Sigmoid colon (tissue), 7 donors: Measurements from ENCODE around the gene IQSEC2. TPM values are rescaled to one million over a fixed set of nuclear protein-coding genes. Genes with fewer than 3 reads are reported as not detected.

Experiments used
- DNase-seq: peaks from one replicate; pipeline ENCODE4 v3.0.0-alpha.2; 2019
- H3K27ac ChIP-seq, 4 donors: fragments of 200-600 bp; sonication (generic); one replicate each; pipeline ENCODE4 v1.5.1; 2016 to 2019; ENCODE audit warnings: mild to moderate bottlenecking in 1 of 4
- H3K27me3 ChIP-seq, 3 donors: fragments of 200-600 bp; sonication (generic); one replicate each; pipeline ENCODE4 v1.5.1; 2019; ENCODE audit warnings: mild to moderate bottlenecking in 1 of 3
- H3K36me3 ChIP-seq, 4 donors: fragments of 200-600 bp; sonication (generic); one replicate each; pipeline ENCODE4 v1.5.1; 2016 to 2019
- H3K4me1 ChIP-seq, 4 donors: fragments of 200-600 bp; sonication (generic); one replicate each; pipeline ENCODE4 v1.5.1; 2017 to 2019
- H3K4me3 ChIP-seq, 4 donors: fragments of 200-600 bp; sonication (generic); one replicate each; pipeline ENCODE4 v1.5.1; 2017 to 2019; ENCODE audit warnings: mild to moderate bottlenecking in 2 of 4, moderate library complexity in 1 of 4
- H3K9me3 ChIP-seq, 4 donors: fragments of 200-600 bp in 3 of 4; sonication (generic) in 3 of 4; one replicate each; pipeline versions ENCODE4 v1.5.1 to v1.6.1; 2013 to 2019
- EP300 ChIP-seq, 4 donors: sonication (generic); formaldehyde crosslinking; IDR thresholded peaks; one replicate each; pipeline ENCODE4 v1.6.1; 2017; ENCODE audit warnings: antibody characterized with exemption in 4 of 4
- POLR2A ChIP-seq, 2 donors: fragments of 450-650 bp; IDR thresholded peaks; one replicate each; pipeline ENCODE4 v1.6.1; 2016; ENCODE audit warnings: antibody characterized with exemption in 2 of 2, mild to moderate bottlenecking in 2 of 2, moderate library complexity in 2 of 2
- POLR2AphosphoS5 ChIP-seq, 4 donors: sonication (generic); formaldehyde crosslinking; IDR thresholded peaks; one replicate each; pipeline ENCODE4 v1.6.1; 2017; ENCODE audit warnings: antibody characterized with exemption in 4 of 4
- whole genome bisulfite sequencing, 2 donors: extraction: QIAGEN DNeasy Blood & Tissue Kit; methylation state at CpG; one replicate each; pipeline ENCODE4 v1.1.7; 2013; 5-methylcytosine and 5-hydroxymethylcytosine counted together
- intact Hi-C: fragments of 100-400 bp; cut with DNase I; formaldehyde crosslinking; loops from one replicate; pipeline ENCODE4 v1.15.1; 2023
- polyA plus RNA-seq, 3 donors: library from polyadenylated mRNA; stranded (reverse); fragments of 200-250 nt; gene quantifications; one replicate each; pipeline ENCODE4 v1.2.3, GENCODE V29; 2013
- total RNA-seq, 4 donors: library from RNA; depleted of rRNA; stranded (reverse); fragments of >200 nt; gene quantifications; one replicate each; pipeline ENCODE4 v1.1.0, GENCODE V29; 2016
- TF ChIP-seq, protein P1 (sequence below), 4 experiments: fragments of 450-650 bp in 3 of 4; fragments of 200-600 bp in 1 of 4; IDR thresholded peaks; one replicate each; pipeline ENCODE4 v1.5.1; 2016 to 2019; ENCODE audit warnings: antibody characterized with exemption in 4 of 4, mild to moderate bottlenecking in 3 of 4, moderate library complexity in 2 of 4
- donor health status: healthy with polysubstance abuse.
- donor health status: Bipolar disorder and iron deficiency.
- donor health status: healthy.

The IQSEC2 gene
- total and polyA plus RNA-seq, 7 donors, result 13.6 to 27.5 (median 19.7) TPM

DNA sequence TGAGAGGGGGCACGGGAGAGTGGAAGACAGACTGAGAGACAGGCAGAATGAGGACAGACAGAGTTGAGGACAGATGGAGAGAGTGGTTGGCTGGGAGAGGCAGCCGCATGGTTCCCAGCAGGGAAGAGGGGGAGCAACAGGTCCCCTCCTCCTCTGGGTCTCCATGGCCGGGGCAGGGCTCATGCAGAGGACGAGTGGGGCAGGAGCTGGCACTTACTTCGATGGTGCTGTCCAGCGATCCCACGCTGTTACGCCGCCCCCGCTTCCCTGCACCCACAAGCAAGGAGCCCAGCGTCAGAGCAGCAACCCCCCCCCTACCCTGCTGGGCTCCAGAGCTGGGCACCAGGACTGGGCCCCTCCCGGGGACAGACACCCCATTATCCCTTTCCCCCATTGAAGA, 45.8 kb downstream of the IQSEC2 start:
- Histone ChIP-seq H3K9me3 (no peaks in the 10 kb centered on the region), H3K27ac (no peak overlapping the region), H3K4me1 (no peaks in the 10 kb centered on the region), H3K27me3 (no peaks in the 10 kb centered on the region), H3K36me3 (peaks cover 0 to 22% (median 0%) of the 10 kb centered on the region in 4 donors), H3K4me3 (no peak overlapping the region)
- intact Hi-C loops, result no loop called here
- TF ChIP-seq EP300 (IDR thresholded peaks at IDR 0.05) (no peak), POLR2AphosphoS5 (IDR thresholded peaks at IDR 0.05) (no peak), POLR2A (IDR thresholded peaks at IDR 0.05) (no peak)
- TF ChIP-seq, protein P1, sequence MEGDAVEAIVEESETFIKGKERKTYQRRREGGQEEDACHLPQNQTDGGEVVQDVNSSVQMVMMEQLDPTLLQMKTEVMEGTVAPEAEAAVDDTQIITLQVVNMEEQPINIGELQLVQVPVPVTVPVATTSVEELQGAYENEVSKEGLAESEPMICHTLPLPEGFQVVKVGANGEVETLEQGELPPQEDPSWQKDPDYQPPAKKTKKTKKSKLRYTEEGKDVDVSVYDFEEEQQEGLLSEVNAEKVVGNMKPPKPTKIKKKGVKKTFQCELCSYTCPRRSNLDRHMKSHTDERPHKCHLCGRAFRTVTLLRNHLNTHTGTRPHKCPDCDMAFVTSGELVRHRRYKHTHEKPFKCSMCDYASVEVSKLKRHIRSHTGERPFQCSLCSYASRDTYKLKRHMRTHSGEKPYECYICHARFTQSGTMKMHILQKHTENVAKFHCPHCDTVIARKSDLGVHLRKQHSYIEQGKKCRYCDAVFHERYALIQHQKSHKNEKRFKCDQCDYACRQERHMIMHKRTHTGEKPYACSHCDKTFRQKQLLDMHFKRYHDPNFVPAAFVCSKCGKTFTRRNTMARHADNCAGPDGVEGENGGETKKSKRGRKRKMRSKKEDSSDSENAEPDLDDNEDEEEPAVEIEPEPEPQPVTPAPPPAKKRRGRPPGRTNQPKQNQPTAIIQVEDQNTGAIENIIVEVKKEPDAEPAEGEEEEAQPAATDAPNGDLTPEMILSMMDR (IDR thresholded peaks at IDR 0.05), result no peak
- DNase-seq, result no peak
- 88 to 91% methylated on average over 12 of the region's 12 CpGs for WGBS, 2 donors

DNA sequence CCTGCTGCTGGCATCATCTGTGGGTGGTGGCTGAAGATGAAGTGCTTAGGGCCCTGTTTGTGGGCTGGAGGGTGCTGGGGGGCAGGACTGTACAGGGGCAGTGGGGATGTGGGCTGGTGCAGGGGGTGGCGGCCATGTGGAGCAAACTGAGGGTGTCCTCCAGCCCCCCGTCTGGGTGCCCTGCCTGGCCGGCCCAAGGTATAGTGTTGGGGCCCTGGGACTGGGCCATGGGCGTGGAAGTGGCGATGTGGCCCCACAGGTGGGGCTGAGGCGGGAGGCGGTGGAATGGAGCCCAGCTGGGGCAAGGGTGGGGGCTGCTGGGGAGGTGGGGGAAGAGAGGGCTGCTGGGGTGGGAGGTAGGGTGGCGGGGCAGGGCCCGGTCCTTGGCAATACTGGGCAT, 46.9 kb downstream of the IQSEC2 start:
- 94 to 96% methylated on average over 9 of the region's 9 CpGs for WGBS, 2 donors

DNA sequence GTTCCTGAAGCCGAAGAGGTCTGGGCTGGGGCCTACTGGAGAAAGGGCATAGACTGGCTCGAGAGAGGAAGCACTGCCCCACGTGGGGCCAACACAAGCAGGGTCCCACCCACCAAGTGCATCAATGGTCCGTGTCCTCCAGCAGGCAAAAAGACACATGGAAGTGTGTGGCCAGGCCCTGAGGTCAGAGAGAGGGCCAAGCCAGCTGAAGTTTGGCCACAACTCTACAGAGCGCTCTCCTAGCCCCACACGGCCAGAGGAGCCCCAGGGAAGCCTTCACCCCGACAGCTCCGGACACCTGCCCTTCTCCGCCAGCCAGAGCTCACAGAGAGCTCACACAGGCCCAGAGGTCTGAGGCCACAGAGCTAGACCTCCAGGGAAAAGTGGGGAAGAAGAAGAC, 47.8 kb downstream of the IQSEC2 start:
- no peak for DNase-seq
- no peaks in the 10 kb centered on the region for H3K27me3 ChIP-seq
- no peak for TF ChIP-seq POLR2A (IDR thresholded peaks at IDR 0.05)
- no peak for TF ChIP-seq POLR2AphosphoS5 (IDR thresholded peaks at IDR 0.05)
- TF ChIP-seq, protein P1 (IDR thresholded peaks at IDR 0.05), result no peak
- TF ChIP-seq EP300 (IDR thresholded peaks at IDR 0.05), result no peak
- no peaks in the 10 kb centered on the region for H3K9me3 ChIP-seq
- intact Hi-C loops, result no loop called here
- no peak overlapping the region for H3K27ac ChIP-seq
- H3K4me3 ChIP-seq, result no peak overlapping the region
- peaks cover 0 to 10% (median 0%) of the 10 kb centered on the region in 4 donors for H3K36me3 ChIP-seq
- 64 to 83% methylated on average over 9 of the region's 9 CpGs for WGBS, 2 donors
- H3K4me1 ChIP-seq, result no peaks in the 10 kb centered on the region

More for the DNA sequence above, 46.9 kb downstream of the IQSEC2 start:
- H3K4me1 ChIP-seq, result no peaks in the 10 kb centered on the region
- H3K36me3 ChIP-seq, result peaks cover 0 to 13% (median 0%) of the 10 kb centered on the region in 4 donors
- H3K27ac ChIP-seq, result no peak overlapping the region
- no peaks in the 10 kb centered on the region for H3K27me3 ChIP-seq
- TF ChIP-seq POLR2A (IDR thresholded peaks at IDR 0.05) (no peak), POLR2AphosphoS5 (IDR thresholded peaks at IDR 0.05) (no peak), EP300 (IDR thresholded peaks at IDR 0.05) (no peak)
- TF ChIP-seq, protein P1 (IDR thresholded peaks at IDR 0.05), result no peak
- DNase-seq, result no peak
- H3K9me3 ChIP-seq, result no peaks in the 10 kb centered on the region
- intact Hi-C loops, result no loop called here
- no peak overlapping the region for H3K4me3 ChIP-seq

DNA sequence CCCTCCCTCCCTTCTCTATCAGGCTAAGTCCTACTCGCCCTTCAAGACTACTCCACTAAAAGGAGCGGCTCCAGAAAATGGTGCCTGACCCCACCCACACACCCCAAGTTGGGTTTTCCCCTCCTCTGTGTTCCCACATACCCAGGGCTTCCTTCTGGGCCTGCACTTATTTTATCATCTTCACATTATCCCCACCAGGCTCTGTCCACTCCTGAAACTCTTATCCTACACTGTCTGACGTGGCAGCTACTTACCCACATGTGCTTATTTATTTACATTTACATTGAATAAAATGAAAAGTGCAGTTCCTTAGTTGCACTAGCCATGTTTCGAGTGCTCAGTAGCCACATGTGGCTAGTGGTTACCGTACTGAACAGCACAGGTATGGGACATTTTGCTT, 51.3 kb downstream of the IQSEC2 start:
- TF ChIP-seq POLR2AphosphoS5 (IDR thresholded peaks at IDR 0.05) (no peak), EP300 (IDR thresholded peaks at IDR 0.05) (no peak), POLR2A (IDR thresholded peaks at IDR 0.05) (no peak)
- TF ChIP-seq, protein P1 (IDR thresholded peaks at IDR 0.05), result no peak
- H3K4me1 ChIP-seq, result peaks cover 0 to 5% (median 2%) of the 10 kb centered on the region in 4 donors
- no peaks in the 10 kb centered on the region for H3K27me3 ChIP-seq
- WGBS, 2 donors, result 85 to 88% methylated on average over 5 of the region's 5 CpGs
- DNase-seq, result no peak
- H3K27ac ChIP-seq, result no peak overlapping the region
- H3K36me3 ChIP-seq, result no peaks in the 10 kb centered on the region
- no peaks in the 10 kb centered on the region for H3K9me3 ChIP-seq
- H3K4me3 ChIP-seq, result no peak overlapping the region
- intact Hi-C loops, result no loop called here

DNA sequence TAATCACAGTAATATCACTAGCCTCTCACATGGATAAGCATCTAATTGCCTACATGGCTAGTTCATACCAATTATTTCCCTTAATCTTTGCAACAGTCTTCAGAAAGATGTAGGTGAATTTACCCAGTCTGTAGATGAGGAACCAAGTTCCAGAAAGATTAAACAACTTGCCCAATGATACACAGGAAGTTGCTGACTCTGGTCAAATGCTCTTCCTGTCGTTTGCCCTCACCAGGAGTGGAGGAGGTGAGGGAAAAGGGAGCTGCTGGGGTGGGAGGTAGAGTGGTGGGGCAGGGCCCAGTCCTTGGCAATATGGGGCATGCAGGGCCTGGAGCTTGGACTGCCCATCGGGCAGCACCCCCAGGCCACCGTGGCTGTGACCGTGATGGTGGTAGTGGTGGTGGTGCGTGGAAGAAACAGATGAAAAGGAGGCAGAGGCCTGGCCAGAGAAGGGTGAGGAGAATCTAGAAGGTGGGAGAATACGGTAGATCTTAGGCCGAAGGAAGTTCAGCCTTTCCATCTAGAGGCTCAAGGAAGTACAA, 54.1 kb downstream of the IQSEC2 start:
- Histone ChIP-seq H3K36me3 (no peaks in the 10 kb centered on the region), H3K4me1 (peaks cover 0 to 25% (median 17%) of the 10 kb centered on the region in 4 donors), H3K27ac (no peak overlapping the region), H3K4me3 (no peak overlapping the region), H3K27me3 (no peaks in the 10 kb centered on the region), H3K9me3 (no peaks in the 10 kb centered on the region)
- WGBS, 2 donors, result 85 to 86% methylated on average over 7 of the region's 7 CpGs
- no peak for DNase-seq
- TF ChIP-seq POLR2A (IDR thresholded peaks at IDR 0.05), result no peak
- no peak for TF ChIP-seq EP300 (IDR thresholded peaks at IDR 0.05)
- no peak for TF ChIP-seq POLR2AphosphoS5 (IDR thresholded peaks at IDR 0.05)
- TF ChIP-seq, protein P1 (IDR thresholded peaks at IDR 0.05), result no peak
- intact Hi-C loops, result no loop called here
